ENCODE measurements around the gene GDA. TPM values are rescaled to one million over a fixed set of nuclear protein-coding genes. Genes with fewer than 3 reads are reported as not detected.
"Not testable (repeated sequence)": the region's sequence is repeated elsewhere in the genome, so short reads cannot be mapped to it uniquely, and the experiment has no call there.

GDA gene
- total RNA-seq, 4 donors from 2014 or later, result 0.76 to 2.4 TPM; not detected in 2

- Histone ChIP-seq H3K36me3 (no peaks in the 10 kb centered on the region), H3K4me1 (no peaks in the 10 kb centered on the region), H3K27ac (no peak overlapping the region), H3K4me3 (no peak overlapping the region), H3K27me3 (no peaks in the 10 kb centered on the region), H3K9me3 (no peaks in the 10 kb centered on the region)
- DNase-seq, result no peak
- no peak for TF ChIP-seq POLR2A (IDR thresholded peaks at IDR 0.05)
- TF ChIP-seq CTCF (IDR thresholded peaks at IDR 0.05), result no peak
- intact Hi-C loops (cut with DNase I), result no loop called here
- 62 to 63% methylated on average over 2 to 3 of the region's 3 CpGs for WGBS, 2 donors
Measured at GRCh38 chr9:72268961-72269360, 119.7 kb downstream of the GDA start.

GRCh38 chr9:72270359-72270758, 121.1 kb downstream of the GDA start:
- intact Hi-C loops (cut with DNase I), result loop anchor here (5.0 kb wide), 1 partner anchor 233 kb away; no protein-coding TSS in a partner anchor
- H3K27ac ChIP-seq, H3K4me3 ChIP-seq, H3K27me3 ChIP-seq, H3K36me3 ChIP-seq, DNase-seq, H3K9me3 ChIP-seq: not testable (repeated sequence)
- peaks cover 3 to 10% (median 3%) of the 10 kb centered on the region in 3 donors for H3K4me1 ChIP-seq
- WGBS, 2 donors, result 92 to 93% methylated on average over 3 of the region's 3 CpGs

- Histone ChIP-seq H3K36me3 (no peaks in the 10 kb centered on the region), H3K27me3 (no peaks in the 10 kb centered on the region), H3K9me3 (no peaks in the 10 kb centered on the region), H3K4me1 (peaks cover 3 to 10% (median 3%) of the 10 kb centered on the region in 3 donors), H3K4me3 (no peak overlapping the region), H3K27ac (no peak overlapping the region)
- DNase-seq, result no peak
- no peak for TF ChIP-seq POLR2A (IDR thresholded peaks at IDR 0.05)
- peak; percentile 78 to 84 (median 82) for TF ChIP-seq CTCF (IDR thresholded peaks at IDR 0.05)
- 43 to 45% methylated on average over 9 of the region's 9 CpGs for WGBS, 2 donors
- intact Hi-C loops (cut with DNase I), result loop anchor here (5.0 kb wide), 1 partner anchor 235 kb away; no protein-coding TSS in a partner anchor
Measured at GRCh38 chr9:72271613-72272478, 122.6 kb downstream of the GDA start.

- H3K36me3 ChIP-seq, result no peaks in the 10 kb centered on the region
- H3K4me3 ChIP-seq, result no peak overlapping the region
- peaks cover 3 to 10% (median 3%) of the 10 kb centered on the region in 3 donors for H3K4me1 ChIP-seq
- intact Hi-C loops (cut with DNase I), result loop anchor here (5.0 kb wide), 1 partner anchor 237 kb away; no protein-coding TSS in a partner anchor
- DNase-seq, result no peak
- H3K9me3 ChIP-seq, result no peaks in the 10 kb centered on the region
- TF ChIP-seq CTCF (IDR thresholded peaks at IDR 0.05) (no peak), POLR2A (IDR thresholded peaks at IDR 0.05) (no peak)
- no peak overlapping the region for H3K27ac ChIP-seq
- H3K27me3 ChIP-seq, result no peaks in the 10 kb centered on the region
- WGBS, 2 donors, result 37 to 50% methylated on average over 3 to 4 of the region's 4 CpGs
Measured at GRCh38 chr9:72274441-72274840, 125.2 kb downstream of the GDA start.

GRCh38 chr9:72274916-72275315, 125.7 kb downstream of the GDA start:
- Histone ChIP-seq H3K4me3 (no peak overlapping the region), H3K36me3 (no peaks in the 10 kb centered on the region), H3K27me3 (no peaks in the 10 kb centered on the region), H3K4me1 (peaks cover 3 to 10% (median 3%) of the 10 kb centered on the region in 3 donors), H3K27ac (no peak overlapping the region), H3K9me3 (no peaks in the 10 kb centered on the region)
- WGBS, 2 donors, result 26 to 31% methylated on average over 3 of the region's 3 CpGs
- no peak for TF ChIP-seq CTCF (IDR thresholded peaks at IDR 0.05)
- no peak for DNase-seq
- intact Hi-C loops (cut with DNase I), result loop anchor here (5.0 kb wide), 1 partner anchor 238 kb away; no protein-coding TSS in a partner anchor

Measured in esophagus squamous epithelium (tissue), 5 donors.